Fibroblast of skin of scalp (primary cell): ENCODE results near the gene CBFB. TPM values are rescaled to one million over a fixed set of nuclear protein-coding genes. Genes with fewer than 3 reads are reported as not detected.
"Not testable (repeated sequence)": the region's sequence is repeated elsewhere in the genome, so short reads cannot be mapped to it uniquely, and the experiment has no call there.

ENCODE experiments used
- DNase-seq: peaks from one replicate; pipeline ENCODE4 v3.0.0-alpha.2; 2013
- polyA plus RNA-seq, 2 experiments: library from polyadenylated mRNA; unstranded; fragments of 120-200 nt; gene quantifications; one replicate each; pipeline ENCODE4 v1.2.1, GENCODE V29; 2013; ENCODE audit not compliant: insufficient read length in 2 of 2

Gene CBFB
- polyA plus RNA-seq (2013, experiment 1 of 2; ENCODE audit: insufficient read length), result 42.1 TPM
- 42.1 TPM for polyA plus RNA-seq (2013, experiment 2 of 2; ENCODE audit: insufficient read length)

- DNase-seq, result peak; percentile 95
These were observed at the start of gene CBFB for GRCh38 chr16:67028696-67029253. CBFB (plus strand) TSS chr16:67029149; CDS start chr16:67029408, 259 bp downstream.

GRCh38 chr16:66983033-66983432 lies 45.9 kb upstream of the CBFB start:
- no peak for DNase-seq

GRCh38 chr16:66984892-66985311 lies 44.0 kb upstream of the CBFB start:
- no peak for DNase-seq

GRCh38 chr16:66986559-66986958 lies 42.4 kb upstream of the CBFB start:
- no peak for DNase-seq

- DNase-seq, result no peak
These were observed 40.7 kb upstream of the CBFB start, which contains the start of gene CES4A for GRCh38 chr16:66988197-66988788. CES4A (plus strand) TSS chr16:66988589; CDS start chr16:66988773, 184 bp downstream.

- no peak for DNase-seq
These were observed 37.3 kb upstream of the CBFB start for GRCh38 chr16:66991545-66992077.

- DNase-seq, result not testable (repeated sequence)
These were observed 35.4 kb upstream of the CBFB start for GRCh38 chr16:66993558-66993957.

GRCh38 chr16:66996324-66996982 lies 32.5 kb upstream of the CBFB start:
- no peak for DNase-seq

- no peak for DNase-seq
These were observed 32.0 kb upstream of the CBFB start for GRCh38 chr16:66996983-66997358.

GRCh38 chr16:67000384-67001351 lies 28.3 kb upstream of the CBFB start:
- DNase-seq, result peak; percentile 22

GRCh38 chr16:67001726-67002125 lies 27.2 kb upstream of the CBFB start:
- DNase-seq, result no peak

GRCh38 chr16:67006930-67007658 lies 21.9 kb upstream of the CBFB start:
- peak; percentile 25 for DNase-seq

GRCh38 chr16:67009158-67009557 lies 19.8 kb upstream of the CBFB start:
- no peak for DNase-seq

GRCh38 chr16:67011274-67011673 lies 17.7 kb upstream of the CBFB start:
- DNase-seq, result no peak

GRCh38 chr16:67013233-67013822 lies 15.6 kb upstream of the CBFB start:
- DNase-seq, result no peak

- DNase-seq, result peak; percentile 83
These were observed 14.9 kb upstream of the CBFB start for GRCh38 chr16:67013823-67014633.

GRCh38 chr16:67014634-67015312 lies 14.2 kb upstream of the CBFB start:
- DNase-seq, result no peak

GRCh38 chr16:67015313-67015731 lies 13.6 kb upstream of the CBFB start:
- no peak for DNase-seq

GRCh38 chr16:67016143-67016542 lies 12.8 kb upstream of the CBFB start:
- DNase-seq, result no peak
